Erythroblast (primary cell): Measurements from ENCODE around the gene TRABD2B.

ENCODE experiments used
- DNase-seq, 2 experiments: peaks; one replicate each; lab custom pipeline; 2025; lab: John Stamatoyannopoulos, UW
- GATA1 ChIP-seq: IDR thresholded peaks from 2 replicates; pipeline ENCODE4 v1.6.1; 2011; ENCODE audit warnings: low read depth, mild to moderate bottlenecking, control low read depth, low read length, moderate library complexity
- POLR2A ChIP-seq: IDR thresholded peaks from 2 replicates; pipeline ENCODE4 v1.6.1; 2011; ENCODE audit warnings: mild to moderate bottlenecking, low read length

Gene TRABD2B

DNA sequence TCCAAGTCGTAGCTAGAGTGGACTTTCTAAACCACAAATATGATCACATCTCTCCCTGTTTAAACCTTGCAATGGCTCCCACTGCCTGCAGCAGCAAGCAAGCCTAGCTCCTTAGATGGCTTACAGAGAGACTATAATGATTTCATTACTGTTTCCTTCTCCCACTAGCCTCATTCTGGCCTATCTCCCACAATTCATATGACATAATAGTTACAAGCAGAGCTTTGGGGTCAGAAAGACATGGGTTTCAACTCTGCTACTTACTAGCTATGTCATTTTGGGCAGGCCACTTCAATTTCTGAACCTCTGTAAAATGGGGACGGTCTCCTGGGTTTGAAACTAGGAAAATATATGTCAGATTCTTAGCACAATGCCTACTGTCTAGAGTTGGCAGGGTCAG, 143.3 kb downstream of the TRABD2B start:
- no peak for TF ChIP-seq POLR2A
- no peak for TF ChIP-seq GATA1
- DNase-seq, result no peak

DNA sequence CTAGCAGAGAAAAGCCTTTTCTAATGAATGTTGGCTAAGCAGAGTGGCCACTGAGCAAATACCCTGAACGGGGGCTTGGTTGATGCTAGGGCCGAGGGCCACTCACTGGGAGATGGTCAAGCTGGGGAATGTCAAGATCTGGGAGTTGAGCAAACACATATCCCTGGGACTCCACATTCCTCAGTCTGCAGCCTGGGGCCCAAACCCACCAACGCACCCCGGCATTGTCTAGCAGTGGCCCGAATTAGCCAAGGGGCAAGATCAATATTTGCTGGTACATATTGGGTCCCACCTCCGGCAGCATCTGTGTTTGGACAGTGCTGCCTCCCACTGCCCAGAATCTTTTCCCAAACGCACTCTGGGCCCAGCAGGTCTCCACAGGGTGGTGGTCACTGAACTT, 144.1 kb downstream of the TRABD2B start:
- DNase-seq, result no peak
- TF ChIP-seq POLR2A, result no peak
- TF ChIP-seq GATA1, result no peak

DNA sequence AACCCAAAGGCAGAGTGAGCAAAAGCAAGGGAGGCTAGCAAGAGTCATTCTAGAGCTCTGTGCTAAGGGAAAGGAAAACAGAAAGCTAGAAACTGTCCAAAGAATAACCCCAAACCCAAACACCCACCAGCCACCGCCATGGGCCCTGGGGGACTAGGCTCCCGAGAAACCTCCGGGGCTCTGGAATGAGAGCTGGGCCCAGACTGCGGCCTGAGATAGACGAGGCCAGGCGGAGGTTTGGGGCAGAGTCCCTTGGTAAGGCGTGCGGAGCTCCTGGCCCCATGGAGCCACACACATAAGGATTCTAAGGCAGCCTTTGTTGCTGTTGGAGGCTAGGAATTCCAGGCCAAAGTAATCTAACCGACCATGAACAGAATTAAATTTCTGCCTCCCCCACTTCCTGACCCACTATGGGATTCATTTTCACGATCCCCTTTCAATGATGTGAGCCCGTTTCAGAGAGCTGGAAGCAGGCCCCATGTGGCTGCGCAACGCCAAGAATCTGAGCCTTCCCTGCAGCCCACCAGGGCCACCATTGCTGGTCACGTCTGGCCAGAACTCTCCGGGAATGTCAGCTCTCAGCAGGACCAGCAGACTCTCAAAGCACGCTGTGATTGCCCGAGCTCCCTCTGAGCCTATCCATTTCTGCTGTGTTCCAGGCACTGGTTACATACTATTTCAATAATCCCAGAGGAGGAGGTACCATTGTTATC, 145.0 kb downstream of the TRABD2B start:
- no peak for TF ChIP-seq GATA1
- no peak for TF ChIP-seq POLR2A
- no peak for DNase-seq

DNA sequence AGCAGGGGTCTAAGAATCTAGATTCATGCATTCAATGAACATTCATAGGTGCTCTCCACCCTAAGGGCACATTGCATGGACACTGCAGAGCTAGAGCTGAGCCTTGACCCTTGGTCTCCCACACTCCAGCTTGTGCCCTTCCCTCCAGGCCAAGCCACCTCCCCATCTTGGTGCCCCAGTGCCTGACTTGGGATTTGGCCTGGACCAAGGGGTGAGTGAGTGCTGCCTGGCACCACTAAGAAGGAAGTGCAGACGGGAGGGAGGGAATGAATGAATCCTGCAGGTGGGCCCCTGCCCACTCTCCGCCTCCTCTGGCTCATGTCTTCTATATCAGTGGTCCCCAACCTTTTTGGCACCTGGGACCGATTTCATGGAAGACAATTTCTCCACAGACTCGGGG, 146.7 kb downstream of the TRABD2B start:
- TF ChIP-seq GATA1 (no peak), POLR2A (no peak)

DNA sequence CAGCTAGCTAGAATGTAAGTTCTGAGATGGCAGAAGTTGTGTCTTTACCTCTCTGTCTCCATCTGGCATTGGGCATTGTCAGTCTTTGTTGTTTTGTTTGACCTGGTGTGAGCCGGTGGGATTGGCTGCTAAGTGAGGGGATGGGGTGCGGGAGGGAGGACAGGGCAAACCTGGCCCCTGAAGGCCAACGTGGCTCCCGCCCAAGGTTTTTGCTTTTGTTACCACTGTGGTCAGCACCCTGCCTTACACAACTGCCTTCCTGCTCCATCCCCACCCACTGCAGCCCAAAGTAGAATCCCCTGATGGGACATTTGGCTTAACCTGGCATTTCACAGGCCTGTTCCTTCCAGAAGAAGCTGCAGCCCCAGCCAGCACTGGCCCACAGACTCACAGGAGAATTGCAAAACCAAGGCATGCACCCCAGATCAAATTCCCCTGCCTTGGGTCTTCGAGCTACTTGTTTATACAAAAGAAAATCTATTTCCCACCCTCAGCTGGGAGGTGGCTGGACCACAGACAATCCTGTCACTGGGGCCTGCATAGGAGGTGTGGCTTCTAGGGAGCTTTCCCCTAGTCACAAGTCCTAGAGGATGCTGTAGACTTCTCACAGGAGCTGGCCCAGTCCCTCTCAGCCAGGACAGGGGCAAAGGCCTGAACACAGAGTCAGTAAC, 147.5 kb downstream of the TRABD2B start:
- DNase-seq, result no peak
- TF ChIP-seq GATA1 (no peak), POLR2A (no peak)

More for the DNA sequence above, 146.7 kb downstream of the TRABD2B start:
- no peak for DNase-seq

DNA sequence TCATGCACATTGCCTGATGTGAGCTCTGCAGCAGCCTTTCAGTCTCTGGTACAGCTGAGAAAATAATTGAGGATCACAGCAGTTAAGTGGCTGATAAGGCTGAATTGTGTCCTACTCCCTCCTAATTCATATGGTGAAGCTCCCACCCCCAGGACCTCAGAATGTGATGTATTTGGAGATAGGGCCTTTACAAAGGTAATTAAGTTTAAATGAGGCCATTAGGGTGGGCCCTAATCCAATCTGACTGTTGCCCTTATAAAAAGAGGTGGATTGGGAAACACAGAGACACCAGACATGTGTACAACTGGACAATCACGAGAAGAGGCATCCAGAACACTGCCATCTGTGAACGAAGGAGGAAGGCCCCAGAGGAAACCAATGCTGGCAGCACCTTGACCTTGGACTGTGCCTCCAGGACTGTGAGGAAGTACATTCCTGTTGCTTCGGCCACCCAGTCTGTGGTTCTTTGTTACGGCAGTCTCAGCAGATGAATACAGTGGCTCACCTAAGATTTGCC, 148.1 kb downstream of the TRABD2B start:
- TF ChIP-seq GATA1 (no peak), POLR2A (no peak)
- DNase-seq, result no peak

DNA sequence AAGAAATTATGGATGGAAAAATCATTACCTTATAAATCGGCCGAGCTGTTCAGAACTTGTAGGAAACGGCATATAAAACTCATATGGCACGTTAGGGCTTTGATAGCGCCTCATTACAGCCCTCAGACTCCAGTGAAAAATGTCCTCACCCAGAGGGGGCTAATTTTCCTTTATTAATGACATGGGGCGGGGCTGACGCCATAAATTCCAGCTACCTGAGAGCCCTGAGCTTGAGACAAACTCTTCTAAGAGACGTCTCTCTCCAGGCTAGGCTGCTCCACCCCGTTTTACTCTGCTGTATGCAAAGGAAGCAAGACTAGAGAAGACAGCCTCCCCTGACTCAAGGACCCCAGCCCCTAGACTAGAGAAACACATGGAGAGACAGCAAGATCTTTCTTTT, 149.4 kb downstream of the TRABD2B start:
- no peak for TF ChIP-seq GATA1
- TF ChIP-seq POLR2A, result no peak
- DNase-seq, result no peak

DNA sequence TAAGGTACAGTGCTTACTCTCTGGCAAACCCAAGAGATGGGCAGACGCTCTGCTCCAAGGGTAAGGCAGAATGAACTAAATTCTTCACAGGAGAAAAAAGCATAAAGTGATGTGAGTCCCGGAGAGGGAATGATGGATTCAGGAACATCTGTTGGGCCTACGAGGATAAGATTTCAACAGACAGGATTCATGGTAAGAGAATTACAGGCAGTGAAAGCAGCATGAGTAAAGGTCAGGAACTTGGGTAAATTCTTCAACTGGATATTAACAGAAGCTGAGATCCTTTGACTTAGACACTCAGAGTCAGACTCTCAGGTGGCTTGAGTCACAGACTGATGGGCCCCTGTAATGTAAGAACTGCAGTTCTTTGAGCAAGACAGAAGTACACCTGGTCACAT, 152.6 kb downstream of the TRABD2B start:
- no peak for TF ChIP-seq GATA1
- TF ChIP-seq POLR2A, result no peak
- DNase-seq, result no peak

DNA sequence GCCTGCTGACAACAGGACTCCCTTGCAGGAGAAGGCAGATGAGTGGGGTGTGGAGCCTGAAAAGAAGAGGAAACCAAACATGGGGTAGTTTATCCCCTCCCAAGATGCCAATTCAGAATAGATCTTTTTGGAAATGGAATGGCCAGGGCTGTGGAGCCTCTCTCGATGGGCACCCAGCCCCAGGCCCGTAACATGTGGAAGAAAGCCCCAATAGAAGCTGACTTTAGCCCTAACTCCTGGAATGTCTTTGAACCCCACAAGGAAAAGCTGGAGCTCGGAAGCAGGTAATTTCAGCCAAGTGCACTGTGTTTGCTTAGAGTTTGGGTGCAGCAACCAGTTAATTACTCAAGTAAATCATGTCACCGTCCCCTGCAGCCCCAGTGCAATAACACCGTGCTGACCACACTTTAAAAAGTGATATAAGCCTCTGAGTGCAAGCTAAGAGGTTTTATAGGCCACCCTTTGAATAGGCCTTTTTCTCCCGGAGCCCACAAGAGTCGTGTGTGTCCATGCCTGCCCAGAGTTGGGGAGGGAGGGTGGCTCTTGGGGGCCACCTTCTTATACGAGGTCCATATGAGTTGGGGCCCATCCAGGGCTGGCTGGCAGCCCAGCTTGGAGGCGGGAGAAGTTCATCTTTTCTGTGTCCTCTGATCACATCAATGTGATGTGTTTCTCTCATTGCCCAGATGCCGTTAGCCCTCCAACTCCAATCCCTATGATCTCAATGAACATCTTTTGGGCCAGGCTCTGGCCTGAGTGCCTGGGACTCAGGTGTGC, 153.2 kb downstream of the TRABD2B start:
- no peak for DNase-seq
- TF ChIP-seq POLR2A (no peak), GATA1 (no peak)

DNA sequence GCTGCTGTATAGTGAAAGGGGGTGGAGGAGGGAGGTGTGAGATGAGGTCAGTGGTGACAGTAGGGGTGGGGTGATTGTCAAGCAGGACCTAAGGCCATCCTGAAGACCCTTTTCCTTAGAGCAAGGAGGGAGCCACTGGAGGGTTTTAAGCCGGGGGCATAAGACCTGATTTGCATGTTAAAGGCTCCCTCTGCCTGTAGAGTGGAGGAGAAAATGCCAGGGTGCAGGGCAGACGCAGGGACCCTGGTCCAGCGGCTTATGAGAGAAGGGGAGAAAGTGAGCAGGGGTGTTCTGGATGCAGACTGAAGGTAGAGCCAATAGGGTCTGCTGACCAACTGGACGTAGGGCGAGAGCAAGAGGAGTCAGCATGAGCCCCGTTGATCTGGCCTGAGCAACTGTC, 154.1 kb downstream of the TRABD2B start:
- no peak for TF ChIP-seq POLR2A
- no peak for TF ChIP-seq GATA1
- DNase-seq, result no peak

DNA sequence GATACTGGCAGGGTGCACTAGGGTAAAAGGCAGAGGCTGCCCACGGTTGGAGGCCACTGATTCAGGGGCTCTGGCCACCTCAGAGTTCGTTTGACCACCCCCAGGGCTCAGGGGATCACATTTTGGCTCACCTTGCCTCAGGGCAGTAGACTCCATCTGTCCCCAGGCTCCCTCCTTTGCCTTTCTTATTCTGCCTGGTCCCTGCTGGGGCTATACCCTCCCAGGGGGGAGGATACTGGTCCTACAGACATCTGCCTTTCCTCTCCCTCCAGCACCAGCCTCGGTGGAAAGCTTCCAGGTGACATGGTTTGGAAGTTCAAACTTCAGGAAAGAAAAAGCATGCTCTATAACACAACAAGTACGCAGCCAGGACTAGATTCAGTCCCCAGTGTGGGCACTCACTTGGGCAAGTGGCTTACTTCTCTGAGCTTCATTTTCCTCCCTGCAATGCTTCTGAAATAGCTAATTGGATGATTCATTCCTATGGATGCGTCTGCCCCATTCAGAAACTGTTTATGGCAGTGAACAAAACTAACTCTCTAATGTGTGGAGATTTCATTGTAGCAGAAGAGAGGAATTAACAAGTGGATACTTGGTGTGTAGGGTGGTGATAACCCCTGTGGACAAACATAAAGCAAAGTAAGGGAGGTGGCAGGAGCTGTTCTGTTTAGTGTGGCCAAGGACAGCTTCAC, 154.8 kb downstream of the TRABD2B start:
- TF ChIP-seq GATA1, result no peak
- TF ChIP-seq POLR2A, result no peak
- no peak for DNase-seq

DNA sequence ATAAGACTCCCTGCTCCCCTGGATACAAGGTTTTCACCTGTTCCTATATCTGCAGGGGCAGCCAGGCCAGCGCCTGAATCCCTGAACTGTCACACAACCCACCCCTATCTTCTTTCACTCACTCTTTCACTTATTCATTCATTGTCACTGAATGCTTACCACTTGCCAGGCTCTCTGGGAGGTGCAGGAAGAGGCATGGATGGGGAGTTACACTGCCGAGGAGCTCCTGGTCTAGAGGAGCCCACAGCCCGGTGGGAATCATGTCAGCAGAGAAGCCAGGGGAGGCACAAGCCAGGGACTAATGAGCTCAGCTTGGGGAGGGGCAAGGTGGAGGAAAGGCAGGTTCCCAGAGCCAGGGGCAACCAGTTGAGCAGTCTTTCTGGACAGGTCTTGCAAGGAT, 155.8 kb downstream of the TRABD2B start:
- TF ChIP-seq GATA1 (no peak), POLR2A (no peak)
- no peak for DNase-seq
